C4-2B (cell line): ENCODE results near the gene CERK.

Experiments
- H3K27ac ChIP-seq: fragments of 450-650 bp; 2 replicates; pipeline ENCODE4 v1.5.1; 2017
- CTCF ChIP-seq: fragments of 450-650 bp; conservative IDR thresholded peaks from 2 replicates; pipeline ENCODE4 v1.5.1; 2017; ENCODE audit warnings: mild to moderate bottlenecking
- ZFX ChIP-seq: fragments of 450-650 bp; IDR thresholded peaks from 2 replicates; pipeline ENCODE4 v1.6.1; 2017

CERK gene

GRCh38 chr22:46657655-46657953 lies 80.4 kb downstream of the CERK start:
- TF ChIP-seq ZFX (no peak), CTCF (no peak)
- no peak overlapping the region for H3K27ac ChIP-seq

GRCh38 chr22:46656856-46657654 lies 81.0 kb downstream of the CERK start:
- no peak overlapping the region for H3K27ac ChIP-seq
- no peak for TF ChIP-seq ZFX
- no peak for TF ChIP-seq CTCF

- TF ChIP-seq ZFX = no peak
- no peak for TF ChIP-seq CTCF
- no peak overlapping the region for H3K27ac ChIP-seq
Observed at GRCh38 chr22:46655861-46656608, 82.0 kb downstream of the CERK start.

DNA sequence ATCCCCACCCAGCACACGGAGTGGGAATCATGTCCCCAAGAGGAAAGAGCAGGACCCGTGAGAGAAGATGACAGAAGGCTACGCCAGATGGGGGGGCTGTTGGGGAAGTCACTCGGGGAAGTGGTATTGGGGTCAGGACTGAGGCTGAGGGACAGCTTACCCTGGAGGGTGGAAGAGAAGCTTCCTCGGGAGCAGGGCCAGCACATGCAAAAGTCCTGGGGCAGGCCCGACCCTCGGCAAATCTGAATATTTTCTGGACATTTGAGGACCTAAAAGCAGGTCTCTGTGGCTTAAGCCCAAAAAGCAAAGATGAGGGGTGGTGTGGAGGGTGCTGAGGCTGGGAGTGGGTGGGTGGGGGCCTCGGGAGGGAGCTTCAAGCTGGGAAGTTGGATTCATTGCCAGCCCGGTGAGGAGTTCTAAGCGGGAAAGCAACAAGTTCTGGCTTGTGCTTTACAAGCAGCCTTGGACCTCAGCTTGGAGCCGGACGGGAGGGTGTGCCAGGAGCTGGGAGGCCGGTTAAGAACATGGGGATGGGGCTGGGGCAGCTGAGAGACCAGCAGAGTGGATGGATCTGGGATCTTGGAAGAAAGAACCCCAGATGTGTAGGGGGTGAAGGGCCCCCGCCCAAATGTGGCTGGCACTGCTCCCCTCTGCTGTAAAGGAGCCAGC lies 83.0 kb downstream of the CERK start:
- no peak overlapping the region for H3K27ac ChIP-seq
- TF ChIP-seq CTCF = no peak
- TF ChIP-seq ZFX = no peak

DNA sequence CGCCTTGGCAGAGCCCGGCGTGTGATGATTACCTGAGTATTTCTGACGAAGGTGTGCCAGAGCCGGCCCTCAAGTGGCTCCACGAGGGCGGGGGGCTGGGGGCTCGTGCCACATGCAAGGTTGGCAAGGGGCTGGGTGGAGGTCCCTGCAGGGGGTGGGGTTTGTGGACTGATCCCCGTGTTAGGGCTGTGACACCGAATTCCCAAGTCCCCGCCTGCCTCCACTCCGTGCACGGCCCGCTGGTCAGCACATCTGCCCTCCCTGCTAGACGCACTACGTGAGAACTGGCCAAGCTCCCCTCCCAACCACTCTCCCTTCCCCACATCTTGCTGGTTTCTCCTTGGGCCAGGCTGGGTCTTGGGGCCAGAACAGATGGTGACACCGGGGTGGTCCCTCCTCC lies 83.6 kb downstream of the CERK start:
- TF ChIP-seq CTCF (no peak), ZFX (no peak)
- no peak overlapping the region for H3K27ac ChIP-seq

- H3K27ac ChIP-seq = no peak overlapping the region
Observed at GRCh38 chr22:46653596-46653995, 84.5 kb downstream of the CERK start.

More at GRCh38 chr22:46653596-46653995, 84.5 kb downstream of the CERK start:
- TF ChIP-seq CTCF = no peak
- no peak for TF ChIP-seq ZFX
